GM12891 (cell line): ENCODE data around the gene ESAM.

Experiments
- PAX5 ChIP-seq: IDR thresholded peaks from 2 replicates; pipeline ENCODE4 v1.6.1; 2011; ENCODE audit warnings: low read length, moderate library complexity, mild to moderate bottlenecking; ENCODE audit not compliant: insufficient read depth, severe bottlenecking
- POLR2A ChIP-seq: IDR thresholded peaks from 2 replicates; pipeline ENCODE4 v1.6.1; 2011; ENCODE audit warnings: low read depth, low read length, control low read depth
- POLR2AphosphoS5 ChIP-seq: IDR thresholded peaks from 2 replicates; pipeline ENCODE4 v1.6.1; 2011; ENCODE audit warnings: low read depth, low read length, control low read depth
- POU2F2 ChIP-seq: IDR thresholded peaks from 2 replicates; pipeline ENCODE4 v1.6.1; 2011; ENCODE audit warnings: low read depth, mild to moderate bottlenecking, control low read depth, low read length, moderate library complexity
- SPI1 ChIP-seq: IDR thresholded peaks from 2 replicates; pipeline ENCODE4 v1.6.1; 2011; ENCODE audit warnings: low read depth, low read length, control low read depth
- TAF1 ChIP-seq: IDR thresholded peaks from 2 replicates; pipeline ENCODE4 v1.6.1; 2011; ENCODE audit warnings: low read depth, low read length, control low read depth

DNA sequence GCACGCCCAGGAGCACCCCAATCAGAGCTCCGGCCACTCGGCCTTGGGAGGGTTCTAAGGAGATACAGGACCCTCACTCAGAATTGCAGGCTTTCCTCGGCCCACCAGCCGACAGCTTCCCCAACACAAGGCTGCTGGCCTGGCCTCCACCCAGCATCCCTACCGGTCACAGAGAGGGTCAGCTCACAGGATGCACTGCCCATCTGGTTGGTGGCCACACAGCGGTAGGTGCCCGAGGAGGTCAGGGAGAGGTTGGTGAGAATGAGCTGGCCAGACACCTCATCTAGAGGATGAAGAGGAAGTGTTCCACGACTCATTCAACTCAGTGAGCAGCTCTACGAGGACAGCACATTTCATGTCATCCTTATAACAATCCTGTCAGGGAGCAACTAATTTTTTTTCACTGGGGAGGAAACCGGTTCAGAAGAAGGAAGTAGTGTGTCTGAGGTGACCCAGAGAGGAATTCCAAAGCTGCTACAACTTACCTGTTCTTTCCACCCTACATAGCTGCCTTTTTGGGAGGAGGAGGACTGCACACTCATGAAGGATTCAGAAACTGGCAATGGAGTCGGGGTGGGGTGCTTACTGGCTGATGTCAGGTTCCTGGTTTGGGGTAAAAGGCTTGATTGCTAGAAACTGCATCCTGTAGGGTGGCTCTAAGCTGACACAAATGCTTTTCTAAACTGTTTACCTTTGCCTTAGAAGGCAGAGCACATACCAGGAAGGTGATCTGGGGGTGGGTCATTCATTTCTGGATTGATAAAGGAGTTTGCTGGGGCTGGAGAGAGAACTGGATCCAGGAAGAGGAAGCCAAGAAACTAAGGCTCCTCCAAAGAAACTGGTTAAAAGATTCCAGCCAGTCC is 13.4 kb downstream of the ESAM start:
- TF ChIP-seq POLR2A (no peak), TAF1 (no peak), POLR2AphosphoS5 (no peak), PAX5 (no peak), SPI1 (peak; percentile 50), POU2F2 (no peak)
